CD4-positive, CD25-positive, alpha-beta regulatory T cell (primary cell): ENCODE data around the gene SLC4A9. TPM values are rescaled to one million over a fixed set of nuclear protein-coding genes. Genes with fewer than 3 reads are reported as not detected.
A peak's percentile ranks its signal among the peaks of the same experiment; 100 is the strongest.
"Not testable (repeated sequence)": the region's sequence is repeated elsewhere in the genome, so short reads cannot be mapped to it uniquely, and the experiment has no call there.

Experiments
- ATAC-seq, 2 donors: fragments of 150-1000 bp; cut with Tn5 transposase; one replicate each; pipeline ENCODE4 v1.10.0; 2021; ENCODE audit warnings: low read depth in 2 of 2, moderate number of reproducible peaks in 2 of 2, moderate library complexity in 1 of 2
- DNase-seq, 3 donors: peaks; one replicate each; pipeline versions ENCODE4 v3.0.0 to v3.0.0-alpha.2; 2012 to 2022; ENCODE audit warnings: mixed read lengths in 1 of 3
- H3K27ac ChIP-seq: one replicate; pipeline ENCODE4 v1.7.0; 2013; ENCODE audit warnings: mild to moderate bottlenecking, low read length; ENCODE audit not compliant: insufficient read depth, poor library complexity, severe bottlenecking
- H3K27me3 ChIP-seq: one replicate; pipeline ENCODE4 v1.7.0; 2013; ENCODE audit warnings: low read length; ENCODE audit not compliant: control insufficient read depth, insufficient read depth
- H3K36me3 ChIP-seq: one replicate; pipeline ENCODE4 v1.7.0; 2013; ENCODE audit warnings: mild to moderate bottlenecking, low read length, moderate library complexity; ENCODE audit not compliant: control insufficient read depth, insufficient read depth
- H3K4me1 ChIP-seq: 2 replicates; pipeline ENCODE4 v1.7.0; 2013; ENCODE audit warnings: mild to moderate bottlenecking, low read length; ENCODE audit not compliant: insufficient read depth, control insufficient read depth, poor library complexity, severe bottlenecking
- H3K4me3 ChIP-seq: one replicate; pipeline ENCODE4 v1.7.0; 2013; ENCODE audit warnings: low read depth, mild to moderate bottlenecking, low read length, moderate library complexity
- H3K9me3 ChIP-seq, 2 experiments: 1 replicate in 1 of 2; 2 replicates in 1 of 2; pipeline ENCODE4 v1.7.0; 2013; ENCODE audit warnings: low read length in 2 of 2, mild to moderate bottlenecking in 1 of 2, moderate library complexity in 1 of 2; ENCODE audit not compliant: control insufficient read depth in 2 of 2
- H3K27ac Mint-ChIP-seq, 3 donors: one replicate each; pipeline ENCODE4 v1.8.0; 2020 to 2022; ENCODE audit warnings: mild to moderate bottlenecking in 3 of 3, mixed read lengths in 3 of 3, moderate library complexity in 2 of 3
- H3K27me3 Mint-ChIP-seq: one replicate; pipeline ENCODE4 v1.8.0; 2022; ENCODE audit warnings: mild to moderate bottlenecking, mixed read lengths
- H3K36me3 Mint-ChIP-seq: one replicate; pipeline ENCODE4 v1.8.0; 2020; ENCODE audit warnings: mixed read lengths
- H3K4me1 Mint-ChIP-seq, 4 donors: one replicate each; pipeline ENCODE4 v1.8.0; 2020 to 2022; ENCODE audit warnings: mixed read lengths in 4 of 4, mild to moderate bottlenecking in 1 of 4
- H3K4me3 Mint-ChIP-seq, 4 donors: one replicate each; pipeline ENCODE4 v1.8.0; 2020 to 2022; ENCODE audit warnings: mild to moderate bottlenecking in 4 of 4, mixed read lengths in 4 of 4, moderate library complexity in 3 of 4
- H3K9me3 Mint-ChIP-seq, 7 donors: one replicate each; pipeline ENCODE4 v1.8.0; 2020 to 2022; ENCODE audit warnings: mixed read lengths in 7 of 7, mild to moderate bottlenecking in 3 of 7, moderate library complexity in 2 of 7
- polyA plus RNA-seq, 4 donors: library from polyadenylated mRNA; unstranded; fragments of 300-500 nt; fragmentation: Illumina TruSeq; gene quantifications; one replicate each; pipeline ENCODE4 v1.2.3, GENCODE V29; 2021
- total RNA-seq: library from RNA; stranded (reverse); gene quantifications from one replicate; pipeline ENCODE4 v1.2.3, GENCODE V29; 2022

Gene SLC4A9
- total and polyA plus RNA-seq, 5 donors from 2014 or later, result not detected

DNA sequence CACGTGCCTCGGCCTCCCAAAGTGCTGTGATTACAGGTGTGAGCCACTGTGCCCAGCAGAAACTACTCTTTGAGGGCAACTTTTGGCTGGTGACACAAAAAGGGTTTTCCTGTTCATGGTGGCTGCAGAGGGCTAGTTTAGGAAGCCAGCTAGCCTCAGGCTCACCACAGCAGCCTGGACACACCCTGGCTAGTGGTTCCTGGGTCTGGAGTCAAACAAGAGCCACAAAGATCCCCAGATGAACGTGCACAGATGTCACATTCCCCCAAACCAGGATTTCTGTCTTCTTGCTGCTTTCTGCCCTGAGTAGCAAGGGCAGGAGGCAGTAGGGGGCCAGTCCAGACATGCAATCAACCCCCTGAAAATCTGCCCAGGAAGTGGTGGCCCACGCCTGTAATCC lies 20.4 kb upstream of the SLC4A9 start:
- ATAC-seq (no peak), DNase-seq (no peak)
- Histone ChIP-seq H3K4me1 (peaks cover 16% of the 10 kb centered on the region), H3K4me3 (no peak overlapping the region), H3K9me3 (no peaks in the 10 kb centered on the region), H3K27ac (no peak overlapping the region), H3K36me3 (no peaks in the 10 kb centered on the region), H3K27me3 (no peaks in the 10 kb centered on the region)
- Mint-ChIP-seq H3K4me3 (no peak overlapping the region), H3K9me3 (no peaks in the 10 kb centered on the region), H3K4me1 (peaks cover 9 to 39% (median 15%) of the 10 kb centered on the region in 4 donors), H3K36me3 (no peaks in the 10 kb centered on the region), H3K27me3 (peaks cover 5% of the 10 kb centered on the region), H3K27ac (no peak overlapping the region)

GRCh38 chr5:140340605-140341121 lies 19.3 kb upstream of the SLC4A9 start:
- no peak overlapping the region for H3K27ac ChIP-seq
- ATAC-seq (no peak), DNase-seq (no peak)
- H3K27me3 ChIP-seq, result no peaks in the 10 kb centered on the region
- peaks cover 17% of the 10 kb centered on the region for H3K4me1 ChIP-seq
- H3K4me1 Mint-ChIP-seq, result peaks cover 9 to 44% (median 18%) of the 10 kb centered on the region in 4 donors
- H3K27me3 Mint-ChIP-seq, result peaks cover 11% of the 10 kb centered on the region
- no peaks in the 10 kb centered on the region for H3K9me3 ChIP-seq
- no peak overlapping the region for H3K4me3 Mint-ChIP-seq
- H3K27ac Mint-ChIP-seq, result no peak overlapping the region
- H3K36me3 Mint-ChIP-seq, result no peaks in the 10 kb centered on the region
- H3K4me3 ChIP-seq, result no peak overlapping the region
- peaks cover 0 to 2% (median 0%) of the 10 kb centered on the region in 7 donors for H3K9me3 Mint-ChIP-seq
- no peaks in the 10 kb centered on the region for H3K36me3 ChIP-seq

GRCh38 chr5:140341591-140341990 lies 18.4 kb upstream of the SLC4A9 start:
- peaks cover 9 to 50% (median 18%) of the 10 kb centered on the region in 4 donors for H3K4me1 Mint-ChIP-seq
- H3K4me3 ChIP-seq, result no peak overlapping the region
- H3K4me3 Mint-ChIP-seq, result no peak overlapping the region
- H3K27me3 Mint-ChIP-seq, result peaks cover 11% of the 10 kb centered on the region
- no peak overlapping the region for H3K27ac ChIP-seq
- H3K27ac Mint-ChIP-seq, result peak overlapping the region in 1 of 3 donors; percentile 81
- no peaks in the 10 kb centered on the region for H3K9me3 ChIP-seq
- no peaks in the 10 kb centered on the region for H3K36me3 ChIP-seq
- no peaks in the 10 kb centered on the region for H3K27me3 ChIP-seq
- ATAC-seq (no peak), DNase-seq (no peak)
- peaks cover 24% of the 10 kb centered on the region for H3K4me1 ChIP-seq
- H3K9me3 Mint-ChIP-seq, result peaks cover 0 to 2% (median 0%) of the 10 kb centered on the region in 7 donors
- no peaks in the 10 kb centered on the region for H3K36me3 Mint-ChIP-seq

- Histone ChIP-seq H3K36me3 (no peaks in the 10 kb centered on the region), H3K4me1 (peaks cover 28% of the 10 kb centered on the region), H3K4me3 (peak overlapping the region; percentile 16), H3K27ac (no peak overlapping the region), H3K9me3 (no peaks in the 10 kb centered on the region), H3K27me3 (peaks cover 1% of the 10 kb centered on the region)
- Mint-ChIP-seq H3K9me3 (peaks cover 0 to 2% (median 0%) of the 10 kb centered on the region in 7 donors), H3K4me1 (peaks cover 12 to 56% (median 21%) of the 10 kb centered on the region in 4 donors), H3K36me3 (no peaks in the 10 kb centered on the region), H3K27ac (peak overlapping the region; percentile 18 to 81 (median 36)), H3K27me3 (peaks cover 16% of the 10 kb centered on the region), H3K4me3 (peak overlapping the region in 3 of 4 donors; percentile 1 to 73 (median 56))
- no peak for ATAC-seq
- DNase-seq, result peak in 1 of 3 donors; percentile 87
Observed at GRCh38 chr5:140342287-140342686, 17.7 kb upstream of the SLC4A9 start.

- H3K9me3 Mint-ChIP-seq, result peaks cover 0 to 2% (median 0%) of the 10 kb centered on the region in 7 donors
- ATAC-seq (no peak), DNase-seq (peak in 1 of 3 donors; percentile 42)
- Histone ChIP-seq H3K36me3 (no peaks in the 10 kb centered on the region), H3K4me1 (peaks cover 28% of the 10 kb centered on the region), H3K9me3 (no peaks in the 10 kb centered on the region), H3K4me3 (no peak overlapping the region), H3K27ac (no peak overlapping the region), H3K27me3 (peaks cover 3% of the 10 kb centered on the region)
- no peaks in the 10 kb centered on the region for H3K36me3 Mint-ChIP-seq
- H3K4me3 Mint-ChIP-seq, result peak overlapping the region in 2 of 4 donors; percentile 56 to 73
- peak overlapping the region in 2 of 3 donors; percentile 67 to 81 for H3K27ac Mint-ChIP-seq
- H3K4me1 Mint-ChIP-seq, result peaks cover 12 to 58% (median 21%) of the 10 kb centered on the region in 4 donors
- H3K27me3 Mint-ChIP-seq, result peaks cover 16% of the 10 kb centered on the region
Observed at GRCh38 chr5:140342896-140343295, 17.1 kb upstream of the SLC4A9 start.

GRCh38 chr5:140343849-140344248 lies 16.1 kb upstream of the SLC4A9 start:
- H3K4me1 ChIP-seq, result peaks cover 28% of the 10 kb centered on the region
- not testable (repeated sequence) for H3K9me3 Mint-ChIP-seq, H3K36me3 Mint-ChIP-seq, H3K4me3 ChIP-seq, H3K27me3 ChIP-seq, H3K27ac ChIP-seq, H3K9me3 ChIP-seq, H3K36me3 ChIP-seq, DNase-seq, ATAC-seq
- Mint-ChIP-seq H3K4me1 (peaks cover 12 to 58% (median 22%) of the 10 kb centered on the region in 4 donors), H3K27ac (peak overlapping the region in 1 of 3 donors; percentile 7), H3K27me3 (peaks cover 16% of the 10 kb centered on the region), H3K4me3 (peak overlapping the region in 2 of 4 donors; percentile 48 to 73)

DNA sequence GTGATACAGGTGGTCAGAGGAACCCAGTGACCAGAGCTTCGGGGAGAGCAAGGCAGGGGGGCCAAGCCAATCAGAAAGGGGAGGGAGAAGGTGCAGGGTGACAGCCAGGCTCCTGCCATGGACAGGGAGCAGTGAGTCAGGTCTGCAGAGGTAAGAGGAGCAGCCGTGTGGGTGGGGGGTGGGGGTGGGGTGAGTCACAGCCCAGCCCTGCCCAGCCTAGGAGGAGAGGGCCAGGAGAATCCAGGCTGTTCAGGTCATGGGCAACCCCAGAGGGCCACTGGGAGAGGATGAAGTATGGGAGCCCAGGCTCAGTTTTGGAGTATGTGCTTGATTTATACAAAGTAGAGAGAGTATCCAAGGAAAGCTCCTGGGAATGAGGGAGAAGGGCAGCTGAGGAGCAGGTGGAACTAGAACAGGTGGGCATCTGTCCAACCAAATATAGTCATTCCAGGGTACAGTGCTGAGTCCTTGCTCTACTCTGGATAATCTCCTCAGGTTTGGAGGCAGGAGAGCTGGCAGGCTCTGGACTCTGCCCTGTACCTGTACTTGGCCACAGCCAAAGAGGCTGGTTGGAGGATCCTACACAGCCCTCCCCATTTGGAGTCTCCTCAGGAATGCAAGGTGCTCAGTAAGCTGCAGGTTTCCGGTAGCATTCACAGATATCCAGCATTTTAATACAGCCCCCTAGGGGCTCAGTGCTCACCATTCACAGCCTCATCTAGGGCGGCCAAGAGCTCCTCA lies 15.1 kb upstream of the SLC4A9 start:
- DNase-seq (no peak), ATAC-seq (no peak)
- Histone ChIP-seq H3K27me3 (peaks cover 3% of the 10 kb centered on the region), H3K9me3 (no peaks in the 10 kb centered on the region), H3K4me1 (peaks cover 28% of the 10 kb centered on the region), H3K4me3 (no peak overlapping the region), H3K27ac (no peak overlapping the region), H3K36me3 (no peaks in the 10 kb centered on the region)
- Mint-ChIP-seq H3K36me3 (no peaks in the 10 kb centered on the region), H3K9me3 (peaks cover 0 to 2% (median 0%) of the 10 kb centered on the region in 7 donors), H3K4me3 (peak overlapping the region; percentile 48 to 88 (median 82)), H3K27ac (no peak overlapping the region), H3K4me1 (peaks cover 12 to 58% (median 23%) of the 10 kb centered on the region in 4 donors), H3K27me3 (peaks cover 16% of the 10 kb centered on the region)
